GM10266 (cell line): ENCODE data around the gene LAMA3.

ENCODE experiments used
- DNase-seq: peaks from one replicate; pipeline ENCODE4 v3.0.0; 2012; ENCODE audit errors: extremely low spot score
- TF ChIP-seq, protein P1 (sequence below): IDR thresholded peaks from 2 replicates; pipeline ENCODE4 v1.5.1; 2012; ENCODE audit warnings: mild to moderate bottlenecking, low read depth; ENCODE audit not compliant: control insufficient read depth, insufficient read depth; ENCODE audit errors: missing control alignments

LAMA3 gene

DNA sequence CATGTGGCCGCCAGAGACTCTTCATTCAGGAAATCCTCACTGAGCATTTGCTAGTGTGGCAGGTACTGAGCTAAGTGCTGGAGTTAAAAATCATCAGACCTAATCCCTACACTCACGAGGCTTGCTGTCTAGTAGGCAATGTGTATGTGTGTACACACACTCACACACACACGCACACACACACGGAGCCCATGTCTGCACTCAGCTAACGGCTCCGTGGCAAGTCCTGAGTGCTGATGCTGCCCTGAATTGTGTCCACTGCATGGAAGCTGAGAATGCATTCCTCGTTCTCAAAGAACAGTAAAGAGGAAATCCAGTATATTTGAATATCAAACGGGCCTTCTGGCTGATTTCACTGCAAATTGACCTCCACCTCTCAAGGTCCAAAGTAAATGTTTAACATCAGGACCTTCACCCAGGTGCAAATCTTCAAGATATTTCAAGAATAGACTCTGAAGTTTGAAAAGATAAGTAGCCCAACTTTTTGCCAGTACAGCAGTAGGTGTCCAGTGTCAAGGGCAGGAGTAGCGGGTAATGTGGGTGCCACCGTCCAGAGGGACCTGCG, 189.2 kb downstream of the LAMA3 start:
- TF ChIP-seq, protein P1, sequence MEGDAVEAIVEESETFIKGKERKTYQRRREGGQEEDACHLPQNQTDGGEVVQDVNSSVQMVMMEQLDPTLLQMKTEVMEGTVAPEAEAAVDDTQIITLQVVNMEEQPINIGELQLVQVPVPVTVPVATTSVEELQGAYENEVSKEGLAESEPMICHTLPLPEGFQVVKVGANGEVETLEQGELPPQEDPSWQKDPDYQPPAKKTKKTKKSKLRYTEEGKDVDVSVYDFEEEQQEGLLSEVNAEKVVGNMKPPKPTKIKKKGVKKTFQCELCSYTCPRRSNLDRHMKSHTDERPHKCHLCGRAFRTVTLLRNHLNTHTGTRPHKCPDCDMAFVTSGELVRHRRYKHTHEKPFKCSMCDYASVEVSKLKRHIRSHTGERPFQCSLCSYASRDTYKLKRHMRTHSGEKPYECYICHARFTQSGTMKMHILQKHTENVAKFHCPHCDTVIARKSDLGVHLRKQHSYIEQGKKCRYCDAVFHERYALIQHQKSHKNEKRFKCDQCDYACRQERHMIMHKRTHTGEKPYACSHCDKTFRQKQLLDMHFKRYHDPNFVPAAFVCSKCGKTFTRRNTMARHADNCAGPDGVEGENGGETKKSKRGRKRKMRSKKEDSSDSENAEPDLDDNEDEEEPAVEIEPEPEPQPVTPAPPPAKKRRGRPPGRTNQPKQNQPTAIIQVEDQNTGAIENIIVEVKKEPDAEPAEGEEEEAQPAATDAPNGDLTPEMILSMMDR, result no peak

DNA sequence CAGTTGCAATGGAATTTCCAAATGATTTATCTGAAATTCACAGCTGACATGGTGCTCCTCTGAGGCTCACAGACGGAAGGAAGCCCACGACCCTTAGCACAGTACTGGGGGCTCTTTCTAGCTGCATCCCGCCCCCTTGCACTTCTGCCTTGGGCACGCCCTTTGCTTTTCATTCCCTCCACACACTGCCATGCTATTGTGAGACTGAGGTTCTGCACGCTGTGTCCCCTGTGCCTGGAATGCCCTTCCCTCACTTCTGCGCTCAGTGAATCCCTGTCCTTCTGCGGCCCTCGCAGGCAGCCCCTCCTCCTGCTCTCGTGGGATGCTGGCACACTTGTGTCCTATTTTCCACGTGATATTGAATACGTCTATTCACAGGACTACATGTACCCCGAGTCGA, 189.9 kb downstream of the LAMA3 start:
- TF ChIP-seq, protein P1, result no peak
- no peak for DNase-seq

More for the DNA sequence above, 189.2 kb downstream of the LAMA3 start:
- DNase-seq, result no peak

DNA sequence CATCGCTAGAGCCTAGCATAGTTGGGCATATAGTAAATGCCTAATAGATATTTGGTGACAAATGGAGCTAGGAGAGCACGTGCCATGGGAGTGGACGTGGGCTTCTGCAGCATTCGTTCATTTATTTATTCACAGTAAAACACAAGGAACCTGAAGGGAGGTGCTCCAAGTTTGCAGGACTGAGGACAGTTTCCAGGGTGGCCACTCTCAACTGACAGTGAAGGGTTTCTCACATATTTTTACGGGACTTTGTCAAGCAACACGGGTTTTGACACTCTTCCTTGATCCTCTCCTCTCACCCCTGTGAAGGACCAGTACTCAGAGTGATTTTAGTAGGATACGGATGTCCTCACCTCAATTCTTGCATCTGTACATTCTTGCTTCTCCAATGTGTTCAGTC, 190.3 kb downstream of the LAMA3 start:
- DNase-seq, result no peak
- TF ChIP-seq, protein P1, result no peak

DNA sequence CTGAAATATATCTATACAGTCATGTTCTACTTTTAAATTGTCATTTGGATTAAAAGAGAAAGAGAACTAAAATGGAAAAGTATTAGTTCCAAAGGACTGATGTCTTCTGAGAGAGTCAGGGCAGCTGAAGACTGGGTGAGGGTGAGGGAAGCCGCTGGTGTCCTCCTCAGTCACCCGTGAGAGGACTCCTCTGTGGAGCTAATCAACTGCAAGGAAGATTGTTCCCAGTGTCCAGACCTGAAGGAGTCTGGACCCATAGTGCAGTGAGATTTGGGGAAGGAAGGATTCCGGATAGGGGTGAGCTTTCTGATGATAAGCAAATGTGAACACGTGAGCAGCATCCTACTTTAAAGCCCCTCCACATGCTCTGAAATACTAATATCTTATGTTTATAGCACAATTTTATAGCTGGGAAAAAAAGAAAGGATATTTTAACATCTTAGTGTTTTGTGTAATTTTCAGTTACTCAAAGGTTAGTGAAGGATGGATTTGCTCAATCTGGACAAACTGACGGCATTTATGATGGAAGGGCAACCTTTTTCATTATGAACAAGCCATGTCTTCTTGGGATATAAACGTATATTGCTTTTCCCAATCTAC, 190.8 kb downstream of the LAMA3 start:
- no peak for DNase-seq
- TF ChIP-seq, protein P1, result no peak

DNA sequence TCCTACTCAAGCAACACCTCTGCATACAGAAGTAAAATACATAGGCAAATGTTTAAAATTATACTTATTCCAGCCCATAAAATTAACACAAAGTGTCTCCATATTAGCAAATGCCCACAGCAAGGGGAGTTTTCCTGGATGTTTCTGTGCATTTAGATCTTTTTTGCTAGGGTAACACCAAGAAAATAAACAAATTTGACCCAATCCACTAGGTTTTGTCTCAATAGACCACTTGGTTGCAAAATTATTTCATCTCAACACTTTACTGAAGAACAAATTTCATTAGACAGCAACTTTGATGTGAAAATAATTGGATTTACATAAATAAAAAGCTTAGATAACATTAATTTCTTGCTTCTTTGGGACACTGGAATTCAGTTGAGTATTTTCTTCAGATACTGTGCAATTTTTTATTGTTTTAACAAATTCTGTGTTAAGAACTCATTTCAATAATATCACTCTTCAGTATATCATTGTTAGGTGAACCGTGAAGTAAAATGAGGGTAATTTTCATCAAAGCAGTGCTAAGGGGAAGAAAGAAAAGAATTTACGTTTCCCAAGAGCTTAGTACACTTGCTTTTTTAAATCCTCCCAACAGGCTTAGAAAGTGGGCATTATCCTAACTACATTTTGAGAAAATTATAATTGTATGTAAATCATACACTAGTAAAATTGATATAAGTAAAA, 191.8 kb downstream of the LAMA3 start:
- DNase-seq, result no peak
- TF ChIP-seq, protein P1, result no peak

DNA sequence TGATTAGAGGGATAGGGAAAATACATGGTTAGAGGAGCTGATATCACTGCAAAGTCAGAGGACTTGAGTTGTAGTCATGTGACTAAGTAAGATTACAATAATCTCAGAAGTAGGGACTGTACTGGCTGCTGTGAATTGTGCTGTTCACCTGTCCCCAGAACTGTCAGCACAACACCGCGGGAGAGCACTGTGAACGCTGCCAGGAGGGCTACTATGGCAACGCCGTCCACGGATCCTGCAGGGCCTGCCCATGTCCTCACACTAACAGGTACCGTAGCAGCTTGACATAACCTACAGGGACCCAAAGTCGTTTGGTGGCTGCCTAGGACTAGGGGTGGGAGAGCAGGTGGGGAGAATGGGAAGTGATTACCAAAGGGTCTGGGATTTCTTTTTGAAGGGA, 192.5 kb downstream of the LAMA3 start:
- TF ChIP-seq, protein P1, result no peak
- no peak for DNase-seq
